GM19463 (cell line): ENCODE data around the gene COL4A4.

Experiments
- ATAC-seq: cut with Tn5 transposase; IDR thresholded peaks from one replicate; pipeline ENCODE4 v1.9.1; 2021; ENCODE audit warnings: mild to moderate bottlenecking, moderate library complexity; ENCODE audit not compliant: unreplicated experiment

The COL4A4 gene

DNA sequence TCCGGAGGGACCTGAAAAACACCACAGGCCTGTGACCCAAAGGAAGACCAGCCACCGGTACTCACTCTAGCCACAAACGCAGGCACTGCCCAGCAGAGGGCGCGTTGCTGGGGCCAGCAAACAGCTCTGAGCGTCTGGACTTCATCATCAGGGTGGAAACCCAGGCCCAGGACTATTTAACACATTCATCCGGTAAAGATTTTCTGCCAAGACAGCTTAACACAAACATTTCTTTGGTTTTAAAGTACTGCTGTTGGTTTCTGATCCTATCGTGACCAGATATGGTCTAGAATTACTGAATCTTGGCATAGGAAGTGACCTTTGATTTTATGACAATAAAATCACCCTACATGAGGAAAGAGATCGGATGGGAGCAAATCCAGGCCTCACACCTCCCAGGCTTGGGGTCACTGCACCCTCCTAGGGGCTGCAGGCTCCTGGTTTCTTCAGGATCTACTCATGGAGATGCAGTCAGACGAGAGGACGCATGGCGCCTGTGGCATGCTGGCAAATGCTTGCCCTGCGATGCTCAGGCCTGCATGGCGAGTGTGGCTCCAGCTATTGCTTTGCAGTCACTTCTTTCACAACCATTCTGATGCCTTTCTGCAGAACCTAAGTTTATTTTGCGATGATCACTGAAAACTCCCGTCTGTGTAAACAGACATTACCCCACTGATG is 130.4 kb downstream of the COL4A4 start:
- ATAC-seq = peak; percentile 75

DNA sequence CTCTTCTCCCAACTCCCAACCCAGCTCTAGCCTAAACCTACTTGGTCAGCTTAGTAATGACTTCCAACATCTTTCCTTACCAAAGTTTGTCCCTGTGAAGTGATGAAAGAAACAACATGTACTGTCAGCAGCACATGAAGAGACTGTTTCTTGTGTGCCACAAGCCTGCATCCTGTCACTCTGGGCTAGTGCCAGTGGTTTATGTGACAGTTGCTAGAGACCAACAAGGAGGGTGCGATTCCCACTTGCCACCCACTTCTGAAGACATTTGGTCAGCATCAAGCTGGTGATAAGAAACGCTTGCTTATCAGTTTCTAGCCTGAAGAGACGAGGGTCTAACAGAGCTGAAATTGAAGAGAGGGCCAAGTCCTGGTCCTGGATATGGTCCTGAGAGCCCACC is 132.6 kb downstream of the COL4A4 start:
- ATAC-seq = no peak

DNA sequence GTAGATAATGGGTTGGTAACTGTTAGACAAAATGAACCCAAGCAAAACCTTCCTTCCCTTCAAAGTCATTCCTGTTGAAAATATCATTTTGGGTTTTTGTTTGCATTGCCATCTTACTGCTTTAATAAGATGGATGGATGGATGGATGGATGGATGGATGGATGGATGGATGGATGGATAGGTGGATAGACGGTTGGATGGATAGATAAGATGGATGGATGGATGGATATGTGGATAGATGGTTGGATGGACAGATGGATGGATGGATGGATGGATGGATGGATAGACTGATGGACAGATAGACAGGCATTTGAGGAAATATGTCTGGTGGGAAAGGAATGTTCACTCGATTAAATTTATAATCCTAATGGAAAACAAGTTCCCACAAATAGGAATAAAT is 133.2 kb downstream of the COL4A4 start:
- no peak for ATAC-seq

DNA sequence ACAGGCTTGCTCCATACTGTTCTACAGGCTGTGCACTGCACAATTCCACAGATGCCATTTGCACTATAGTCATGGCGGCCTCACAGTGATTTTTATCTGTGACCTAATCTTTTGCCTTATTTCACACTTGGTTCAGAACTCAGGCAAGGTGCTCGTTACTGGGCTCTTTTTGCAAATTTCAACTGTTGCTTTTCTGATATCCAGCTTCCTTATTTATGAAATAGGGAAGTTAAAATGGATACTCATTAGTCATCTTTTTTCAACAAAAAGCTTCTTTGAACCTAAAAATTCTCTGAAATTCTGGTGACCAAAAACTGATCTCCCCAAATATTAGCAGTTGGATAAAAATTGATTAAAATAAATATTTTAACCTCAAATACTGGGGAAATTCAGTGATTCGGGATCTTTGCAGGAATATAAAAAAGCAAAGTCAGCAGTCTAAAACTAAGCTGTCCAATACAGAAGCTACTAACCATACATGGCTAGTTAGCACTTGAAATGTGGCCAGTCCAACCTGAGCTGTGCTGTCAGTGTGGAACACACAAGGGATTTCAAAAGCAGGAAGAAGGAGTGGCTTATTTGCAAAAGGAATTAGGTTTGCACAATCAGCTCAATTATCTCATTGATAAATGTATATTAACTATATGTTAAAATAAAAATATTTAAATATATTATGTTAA is 134.4 kb downstream of the COL4A4 start:
- ATAC-seq = no peak

DNA sequence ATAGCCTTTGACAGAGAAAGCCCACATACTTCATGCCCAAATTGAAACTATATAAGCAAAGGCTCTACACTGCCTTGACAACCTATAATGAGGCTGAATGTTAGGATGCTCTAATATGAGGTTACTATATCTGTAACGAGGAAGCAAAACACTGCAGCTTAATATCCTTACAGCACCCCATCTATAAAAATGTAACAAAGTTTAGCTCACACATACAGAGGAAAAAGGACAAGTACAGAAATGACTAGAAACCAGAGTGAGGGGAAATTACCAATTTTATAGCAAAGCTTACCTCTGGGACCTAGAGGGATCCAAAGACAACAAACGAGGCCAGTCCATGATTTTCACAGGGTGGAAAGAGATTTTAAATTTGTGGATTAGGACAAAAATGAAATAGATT is 138.5 kb downstream of the COL4A4 start:
- ATAC-seq = peak; percentile 84

DNA sequence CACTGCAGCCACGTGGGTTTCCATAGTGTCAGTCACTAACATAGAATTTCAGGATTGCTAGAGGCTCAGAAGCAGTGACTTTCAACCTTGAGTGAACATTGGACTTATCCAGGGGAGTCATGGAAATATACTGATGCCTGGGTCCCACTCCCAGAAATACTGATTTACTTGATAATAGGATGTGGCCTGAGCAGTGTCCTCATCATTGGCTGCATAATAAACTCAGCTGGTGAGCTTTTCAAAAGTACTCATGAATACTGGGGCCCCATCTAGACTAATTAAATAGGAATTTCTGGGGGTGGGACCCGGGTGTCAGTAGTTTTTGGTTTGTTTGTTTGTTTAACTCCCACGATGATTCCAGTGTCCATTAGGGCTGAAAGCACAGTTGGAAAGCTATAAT is 141.4 kb downstream of the COL4A4 start:
- no peak for ATAC-seq

DNA sequence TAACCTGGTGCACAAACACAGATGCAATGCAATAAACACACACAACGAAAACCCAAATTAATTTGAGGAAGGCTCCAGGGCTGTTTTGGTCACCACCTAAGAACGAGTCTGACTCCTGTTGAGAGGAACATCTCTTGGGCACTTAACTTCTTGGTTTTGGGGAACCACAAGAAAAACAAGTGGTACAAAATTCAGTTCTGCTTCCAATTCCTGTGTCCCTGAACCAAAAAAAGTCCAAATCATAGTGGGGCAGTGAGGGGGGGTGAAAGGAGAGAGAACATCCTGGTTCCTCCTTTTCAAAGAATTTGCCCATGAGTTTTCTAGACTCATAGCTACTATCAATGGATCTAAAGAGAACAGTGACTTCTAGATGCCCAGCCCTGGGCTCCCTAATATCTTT is 143.6 kb downstream of the COL4A4 start:
- ATAC-seq = no peak

DNA sequence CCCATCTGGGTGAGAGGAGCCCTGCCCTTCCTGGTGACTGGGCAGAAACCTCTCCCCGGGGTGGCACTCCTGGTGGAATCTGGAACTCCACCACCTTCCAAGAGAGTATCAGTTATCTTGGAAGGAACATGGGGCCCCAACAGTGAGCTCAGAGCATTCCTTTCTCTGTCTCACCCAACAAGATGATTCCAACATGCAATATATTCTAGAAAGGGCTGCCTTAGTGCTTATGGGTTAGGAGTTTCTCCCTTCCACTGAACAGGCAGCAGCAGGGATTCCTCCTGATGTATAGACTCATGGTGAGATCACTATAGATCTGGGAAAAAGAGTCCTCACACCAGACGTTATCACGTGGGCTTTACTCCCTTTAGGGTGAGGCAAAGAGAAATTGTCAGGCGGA is 147.1 kb downstream of the COL4A4 start:
- ATAC-seq = no peak

DNA sequence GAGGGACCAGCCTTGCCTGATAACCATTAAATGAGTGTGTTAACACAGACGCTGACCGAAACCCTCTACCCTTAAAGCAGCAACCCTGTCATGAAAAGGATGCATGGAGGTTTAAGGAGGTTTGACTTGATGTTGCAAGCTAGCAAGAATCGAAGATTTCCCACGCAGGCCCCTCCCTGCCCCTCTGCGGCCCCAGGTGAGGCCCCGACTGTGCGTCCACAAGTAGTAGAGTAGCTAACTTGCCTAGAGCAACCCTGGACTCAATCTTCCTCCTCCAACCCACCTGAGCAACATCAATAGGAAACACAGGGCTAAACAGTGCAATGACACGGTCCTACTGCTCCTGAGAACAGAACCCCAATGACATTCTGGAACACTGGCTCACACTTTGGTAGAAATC is 150.1 kb downstream of the COL4A4 start:
- no peak for ATAC-seq

DNA sequence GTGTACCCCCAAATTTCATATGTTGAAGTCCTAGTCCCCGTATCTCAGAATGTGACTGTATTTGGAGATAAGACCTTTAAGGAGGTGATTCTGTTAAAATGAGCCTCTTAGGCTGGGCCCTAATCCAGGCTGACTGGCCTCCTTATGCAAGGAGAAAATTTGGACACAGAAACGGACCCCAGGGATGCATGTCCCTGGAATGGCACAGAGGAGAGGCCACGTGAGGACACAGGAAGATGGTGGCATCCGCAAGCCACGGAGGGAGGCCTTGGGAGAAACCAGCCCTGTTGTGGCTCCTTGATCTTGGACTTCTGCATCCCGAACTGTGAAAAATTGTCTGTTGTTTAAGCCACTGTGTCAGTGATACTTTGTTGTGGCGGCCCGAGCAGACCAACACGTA is 150.7 kb downstream of the COL4A4 start:
- ATAC-seq = no peak

DNA sequence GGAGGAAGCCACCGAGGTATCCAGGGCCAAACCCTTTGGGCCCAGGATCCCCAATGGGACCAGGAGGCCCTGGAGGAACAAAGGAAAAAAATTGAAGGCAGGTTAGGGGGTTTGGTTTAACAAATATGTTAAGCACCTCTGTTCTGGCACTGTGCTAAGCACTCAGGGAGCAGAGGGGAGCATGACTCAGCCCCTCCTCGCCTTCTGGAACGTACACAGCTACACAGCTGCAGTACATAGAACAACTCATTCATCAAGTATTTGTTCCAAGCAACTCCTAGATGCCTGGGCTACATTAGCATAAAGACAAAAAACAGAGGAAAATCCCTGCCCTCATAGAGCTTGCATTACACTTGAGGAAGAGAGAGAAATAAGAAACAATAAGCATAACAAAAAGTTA is 153.6 kb downstream of the COL4A4 start:
- no peak for ATAC-seq

DNA sequence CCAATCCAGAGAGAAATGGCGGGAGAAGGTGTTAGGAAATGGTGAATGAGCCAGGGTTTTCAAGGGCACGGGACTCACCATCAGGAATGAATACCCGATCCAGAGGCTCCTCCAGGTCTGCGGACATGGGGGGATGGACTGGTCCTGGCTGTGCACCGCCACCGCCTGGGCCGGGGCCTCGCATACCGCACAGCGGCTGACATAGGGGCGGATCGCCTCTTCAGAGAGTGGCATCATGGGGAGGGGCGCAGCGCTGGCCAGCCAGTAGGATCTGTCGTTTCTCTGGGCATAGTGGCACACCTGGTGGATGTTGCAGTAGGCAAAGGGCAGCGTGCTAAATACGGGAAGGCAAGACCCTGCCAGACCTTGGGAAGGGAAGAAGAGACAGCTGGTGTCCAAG is 156.1 kb downstream of the COL4A4 start:
- no peak for ATAC-seq

DNA sequence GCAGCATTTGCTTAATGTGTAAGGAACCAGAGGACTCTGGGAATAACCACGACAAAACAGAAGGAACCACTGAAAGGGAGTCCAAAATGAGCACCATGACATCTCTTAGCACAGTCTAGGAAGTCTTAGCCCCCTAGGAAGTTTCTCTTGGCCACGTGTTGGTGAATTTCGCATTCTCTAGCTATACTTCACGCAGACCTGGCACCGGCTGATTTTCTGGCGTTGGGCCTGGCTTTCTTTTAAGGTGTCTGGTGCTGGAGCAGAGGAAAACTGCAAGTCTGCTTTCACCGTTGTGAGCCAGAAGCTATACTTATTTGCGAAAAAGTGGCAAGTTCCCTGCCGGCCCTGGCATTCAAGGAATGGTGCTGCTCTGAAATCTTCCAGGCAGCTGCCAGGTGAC is 156.9 kb downstream of the COL4A4 start:
- no peak for ATAC-seq

DNA sequence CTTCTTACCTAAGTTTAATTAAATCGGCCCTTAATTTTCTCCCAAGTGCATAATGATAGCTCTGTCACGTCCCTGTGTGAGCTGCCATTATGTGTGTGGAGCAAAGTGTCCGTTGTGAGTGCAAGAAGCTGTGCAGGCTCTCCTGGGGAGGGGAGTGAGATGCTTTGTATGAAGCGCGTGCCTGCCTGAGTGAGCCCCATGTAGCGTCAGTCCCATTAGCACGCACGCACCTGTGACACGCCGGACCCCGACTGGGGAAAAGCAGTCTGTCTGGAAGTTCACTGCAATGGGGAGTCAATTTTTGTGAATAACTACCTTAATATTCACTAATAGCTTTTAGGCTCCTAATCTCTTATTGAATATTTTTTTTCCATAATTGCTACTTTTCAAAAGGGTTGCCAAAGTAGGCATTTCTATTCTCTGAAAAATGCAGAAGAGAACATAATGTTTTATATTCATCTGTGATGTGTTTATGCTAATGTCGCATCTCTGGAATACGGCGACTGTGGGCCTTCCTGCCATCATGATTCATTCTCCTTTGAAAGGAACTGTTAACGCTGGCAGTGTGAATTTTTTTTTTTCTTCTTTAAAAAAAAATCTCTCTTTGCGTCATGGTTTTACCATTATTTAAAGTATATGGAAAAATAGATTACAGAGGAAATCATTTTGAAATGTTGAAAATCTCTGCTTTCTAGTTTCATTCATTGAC is 157.7 kb downstream of the COL4A4 start:
- no peak for ATAC-seq

DNA sequence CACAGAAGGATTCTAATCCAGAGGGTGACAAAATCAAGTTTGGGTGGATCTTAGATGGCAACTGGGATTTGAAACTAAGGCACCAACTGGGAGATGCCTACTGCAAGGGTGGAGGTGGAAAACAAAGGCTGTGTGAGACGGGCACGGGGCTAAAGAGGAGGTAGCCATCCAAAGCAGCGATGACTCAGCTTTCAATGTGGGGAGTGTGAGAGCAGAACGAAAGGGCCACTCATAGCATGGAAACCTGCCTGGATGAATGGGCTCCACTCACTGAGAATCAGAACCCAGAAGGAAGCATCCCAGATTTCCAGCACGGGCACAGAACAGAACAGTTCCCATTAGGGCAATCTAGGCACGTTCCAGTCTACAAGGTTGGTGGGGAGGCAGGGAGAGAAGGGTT is 159.5 kb downstream of the COL4A4 start:
- no peak for ATAC-seq

DNA sequence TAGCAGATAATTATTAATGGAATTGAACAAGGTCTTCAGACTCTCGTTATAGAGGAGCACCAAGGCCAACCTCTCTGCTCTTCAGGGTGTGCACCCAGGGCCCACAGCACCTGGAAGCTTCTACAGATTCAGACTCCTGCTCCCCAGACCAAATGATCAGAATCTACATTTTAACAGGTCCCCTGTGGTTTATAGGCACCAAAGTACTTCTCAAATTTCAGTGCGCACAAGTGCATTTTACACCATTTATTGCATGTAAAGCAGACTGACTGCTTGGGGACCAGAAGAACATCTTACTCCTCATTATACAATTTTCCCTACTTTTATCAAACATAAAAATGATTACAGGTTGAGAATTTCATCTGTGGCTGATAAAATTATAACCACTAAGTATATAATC is 163.9 kb downstream of the COL4A4 start:
- ATAC-seq = no peak

DNA sequence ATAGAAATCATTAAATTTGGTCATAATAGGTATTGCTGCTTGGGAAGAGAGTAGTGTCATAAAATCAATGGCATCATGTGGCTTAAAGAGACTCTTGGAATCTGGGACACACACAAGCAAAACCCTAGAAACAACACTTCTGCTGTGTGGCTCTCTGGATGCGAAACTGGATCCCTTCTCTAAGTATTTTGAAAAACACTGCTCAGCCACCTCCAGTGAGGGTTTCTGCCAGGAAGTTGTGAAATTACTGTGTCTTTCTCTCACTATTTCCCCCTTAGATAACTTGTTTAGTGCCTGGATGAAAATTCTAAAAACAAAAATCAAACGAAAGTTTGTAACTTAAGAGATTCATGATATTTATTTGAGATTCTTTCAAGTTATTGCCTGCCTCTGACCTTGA is 164.3 kb downstream of the COL4A4 start:
- ATAC-seq = no peak

DNA sequence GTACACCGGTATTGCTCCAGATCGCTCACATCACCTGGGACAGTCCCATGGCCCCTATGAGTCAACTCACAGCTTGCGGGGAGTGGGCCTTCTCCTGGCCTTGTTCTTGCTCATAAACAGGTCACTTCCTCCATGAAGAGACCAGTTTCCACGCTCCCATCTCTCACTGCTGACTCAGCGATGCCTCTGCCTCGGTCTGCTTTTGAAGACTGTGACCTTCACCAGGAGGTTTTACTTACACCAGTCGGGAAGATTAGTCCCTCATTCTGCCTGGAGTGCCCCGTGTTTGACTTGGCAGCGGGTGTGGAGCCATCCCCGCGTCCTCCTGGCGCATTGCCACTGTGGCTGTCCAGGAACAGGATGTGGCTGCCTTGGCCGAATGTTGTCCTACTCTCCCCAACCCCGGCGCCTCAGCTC is 168.4 kb downstream of the COL4A4 start:
- ATAC-seq = no peak

DNA sequence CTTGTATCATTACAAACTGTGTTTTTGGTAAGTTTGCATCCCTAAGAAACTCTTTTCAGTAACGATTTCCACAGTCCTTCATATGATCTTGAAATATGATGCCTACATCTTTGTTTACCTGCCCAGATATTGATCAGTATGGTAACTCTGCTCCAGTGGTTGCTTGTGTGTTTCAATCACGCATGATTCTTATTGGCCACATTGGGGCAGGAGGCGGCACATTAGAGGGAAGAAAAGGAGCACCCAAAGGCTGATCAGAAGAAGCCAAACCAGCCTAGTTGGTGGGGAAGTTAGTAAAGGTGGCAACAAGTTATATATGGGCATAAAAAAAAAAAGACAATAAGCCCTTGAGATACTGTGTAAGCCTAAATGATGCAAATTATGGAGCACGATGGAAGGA is 169.2 kb downstream of the COL4A4 start:
- ATAC-seq = no peak

DNA sequence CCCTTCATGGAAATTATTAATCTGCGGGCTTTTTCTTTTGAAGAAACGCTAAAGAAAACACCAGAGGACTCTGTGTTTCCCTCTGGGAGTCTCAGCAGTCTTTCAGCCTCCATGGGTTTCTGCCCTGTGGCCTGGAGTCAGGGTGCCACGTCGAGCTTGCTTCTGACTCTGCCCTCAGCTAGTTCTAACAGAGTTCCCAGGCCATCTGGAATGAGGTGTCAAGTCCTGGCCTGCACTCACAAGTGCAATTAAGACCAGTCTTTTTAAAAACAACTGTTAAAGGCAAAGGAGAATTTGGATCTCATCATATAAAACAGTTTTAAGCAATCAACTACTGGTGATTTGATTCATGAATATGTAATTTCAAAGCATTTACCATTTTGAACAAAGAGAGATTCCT is 170.8 kb downstream of the COL4A4 start:
- ATAC-seq = no peak

DNA sequence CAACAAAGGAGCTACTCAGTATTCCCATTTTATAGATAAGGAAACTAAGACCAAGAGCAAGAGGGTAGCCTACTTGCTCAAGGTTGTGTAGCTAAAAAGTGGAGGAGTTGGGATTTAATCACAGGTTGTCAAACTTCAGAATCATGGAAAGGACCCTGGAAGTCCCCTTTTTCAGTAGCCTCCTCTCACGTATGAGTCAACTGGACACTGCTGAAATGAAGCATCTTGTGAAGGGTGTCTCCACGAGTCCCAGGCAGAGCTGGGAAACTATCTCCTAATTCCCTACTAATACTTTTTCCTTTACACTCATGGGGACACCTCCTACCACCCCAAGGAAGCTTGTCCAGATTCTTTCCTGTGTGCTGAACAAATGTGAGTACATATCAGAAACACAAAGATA is 172.3 kb downstream of the COL4A4 start:
- peak; percentile 52 for ATAC-seq

DNA sequence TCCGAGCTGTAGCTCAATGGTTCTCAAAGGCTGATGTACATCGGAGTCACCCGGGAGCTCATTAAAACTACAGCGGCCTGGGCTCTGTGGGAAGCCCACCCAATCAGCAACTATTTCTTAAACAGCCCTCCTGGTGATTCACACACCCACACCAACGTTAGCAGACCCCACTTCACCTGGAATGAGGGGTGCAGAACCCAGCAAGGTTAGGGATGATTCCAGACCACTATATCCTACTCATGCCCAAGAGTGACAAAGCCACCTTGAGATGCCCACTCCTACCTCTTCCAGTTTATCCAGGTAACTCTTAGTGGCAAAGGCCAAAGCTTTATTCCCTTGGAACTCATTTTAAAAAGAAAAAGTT is 178.4 kb downstream of the COL4A4 start:
- no peak for ATAC-seq
